ENCODE data around the gene FZR1. TPM values are rescaled to one million over a fixed set of nuclear protein-coding genes. Genes with fewer than 3 reads are reported as not detected.

The FZR1 gene
- total and polyA plus RNA-seq, 9 of the 15 experiments (the other 6 are each of a cell fraction or from before 2014, with no cell fraction given), result 0.18 to 48.0 (median 22.2) TPM

- FAIRE-seq, result no peak
- intact Hi-C loops (cut with micrococcal nuclease), result no loop called here
These were observed 21.3 kb downstream of the FZR1 start for GRCh38 chr19:3527238-3527910.

More at GRCh38 chr19:3527238-3527910, 21.3 kb downstream of the FZR1 start:
- Histone ChIP-seq H3K36me3 (ENCODE audit: control insufficient read depth, insufficient read depth, low read length) (peaks cover 67% of the 10 kb centered on the region; the same call in 1 of the 3 replicates), H3K4me3 (no peak overlapping the region), H3K27ac (ENCODE audit: extremely low read depth, low read depth, low read length) (no peak overlapping the region), H3K9me3 (replicated peaks; ENCODE audit: control insufficient read depth, insufficient read depth, low read depth, low read length) (no peaks in the 10 kb centered on the region), H3K79me2 (ENCODE audit: control insufficient read depth, insufficient read depth, low read length) (peaks cover 14% of the 10 kb centered on the region), H3K4me2 (ENCODE audit: insufficient read depth, low read length) (no peak overlapping the region), H3K27me3 (ENCODE audit: control insufficient read depth in 2 of 2, insufficient read depth in 2 of 2, low read length in 2 of 2) (no peaks in the 10 kb centered on the region), H4K20me1 (replicated peaks; ENCODE audit: control insufficient read depth, insufficient read depth, low read length) (peaks cover 7% of the 10 kb centered on the region; the same call in 1 of the 2 replicates), H3K9me1 (ENCODE audit: control insufficient read depth, insufficient read depth, low read length) (peaks cover 2% of the 10 kb centered on the region), H3K9ac (ENCODE audit: insufficient read depth in 1 of 2, low read depth in 2 of 2, low read length in 2 of 2) (peak overlapping the region in 1 of 2 experiments; percentile 17; a peak in 1 of 4 replicates), H2AFZ (ENCODE audit: low read depth, low read length) (no peak overlapping the region), H3K4me1 (replicated peaks in 1 of 2; ENCODE audit: control insufficient read depth in 2 of 2, insufficient read depth in 2 of 2, low read length in 2 of 2) (peaks cover 0 to 46% of the 10 kb centered on the region in 2 experiments; a peak in 2 of 5 replicates)
- POLR2A ChIA-PET, result interaction anchor here (0.6 to 1.8 kb wide), 6 partner anchors 8 to 106 kb away, joined by 3 to 6 read pairs (median 3); no protein-coding TSS in a partner anchor
- CTCF ChIA-PET (ENCODE audit: low intra/inter-chr PET ratio), result no interaction called here
- ATAC-seq (no peak), DNase-seq (ENCODE audit: extremely low read depth in 1 of 4, low spot score in 3 of 4) (no peak)
- peak; percentile 69 for TF ChIP-seq ZNF121 (CRISPR knock-in tag; conservative IDR thresholded peaks at IDR 0.05)
- TF ChIP-seq, protein P1, sequence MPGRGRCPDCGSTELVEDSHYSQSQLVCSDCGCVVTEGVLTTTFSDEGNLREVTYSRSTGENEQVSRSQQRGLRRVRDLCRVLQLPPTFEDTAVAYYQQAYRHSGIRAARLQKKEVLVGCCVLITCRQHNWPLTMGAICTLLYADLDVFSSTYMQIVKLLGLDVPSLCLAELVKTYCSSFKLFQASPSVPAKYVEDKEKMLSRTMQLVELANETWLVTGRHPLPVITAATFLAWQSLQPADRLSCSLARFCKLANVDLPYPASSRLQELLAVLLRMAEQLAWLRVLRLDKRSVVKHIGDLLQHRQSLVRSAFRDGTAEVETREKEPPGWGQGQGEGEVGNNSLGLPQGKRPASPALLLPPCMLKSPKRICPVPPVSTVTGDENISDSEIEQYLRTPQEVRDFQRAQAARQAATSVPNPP (IDR thresholded peaks at IDR 0.05; ENCODE audit: borderline replicate concordance, insufficient read depth, insufficient read length), result no peak
- TF ChIP-seq, protein P2, sequence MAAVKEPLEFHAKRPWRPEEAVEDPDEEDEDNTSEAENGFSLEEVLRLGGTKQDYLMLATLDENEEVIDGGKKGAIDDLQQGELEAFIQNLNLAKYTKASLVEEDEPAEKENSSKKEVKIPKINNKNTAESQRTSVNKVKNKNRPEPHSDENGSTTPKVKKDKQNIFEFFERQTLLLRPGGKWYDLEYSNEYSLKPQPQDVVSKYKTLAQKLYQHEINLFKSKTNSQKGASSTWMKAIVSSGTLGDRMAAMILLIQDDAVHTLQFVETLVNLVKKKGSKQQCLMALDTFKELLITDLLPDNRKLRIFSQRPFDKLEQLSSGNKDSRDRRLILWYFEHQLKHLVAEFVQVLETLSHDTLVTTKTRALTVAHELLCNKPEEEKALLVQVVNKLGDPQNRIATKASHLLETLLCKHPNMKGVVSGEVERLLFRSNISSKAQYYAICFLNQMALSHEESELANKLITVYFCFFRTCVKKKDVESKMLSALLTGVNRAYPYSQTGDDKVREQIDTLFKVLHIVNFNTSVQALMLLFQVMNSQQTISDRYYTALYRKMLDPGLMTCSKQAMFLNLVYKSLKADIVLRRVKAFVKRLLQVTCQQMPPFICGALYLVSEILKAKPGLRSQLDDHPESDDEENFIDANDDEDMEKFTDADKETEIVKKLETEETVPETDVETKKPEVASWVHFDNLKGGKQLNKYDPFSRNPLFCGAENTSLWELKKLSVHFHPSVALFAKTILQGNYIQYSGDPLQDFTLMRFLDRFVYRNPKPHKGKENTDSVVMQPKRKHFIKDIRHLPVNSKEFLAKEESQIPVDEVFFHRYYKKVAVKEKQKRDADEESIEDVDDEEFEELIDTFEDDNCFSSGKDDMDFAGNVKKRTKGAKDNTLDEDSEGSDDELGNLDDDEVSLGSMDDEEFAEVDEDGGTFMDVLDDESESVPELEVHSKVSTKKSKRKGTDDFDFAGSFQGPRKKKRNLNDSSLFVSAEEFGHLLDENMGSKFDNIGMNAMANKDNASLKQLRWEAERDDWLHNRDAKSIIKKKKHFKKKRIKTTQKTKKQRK (IDR thresholded peaks at IDR 0.05; ENCODE audit: borderline replicate concordance, low read depth, low read length), result no peak
- TF ChIP-seq, protein P3, sequence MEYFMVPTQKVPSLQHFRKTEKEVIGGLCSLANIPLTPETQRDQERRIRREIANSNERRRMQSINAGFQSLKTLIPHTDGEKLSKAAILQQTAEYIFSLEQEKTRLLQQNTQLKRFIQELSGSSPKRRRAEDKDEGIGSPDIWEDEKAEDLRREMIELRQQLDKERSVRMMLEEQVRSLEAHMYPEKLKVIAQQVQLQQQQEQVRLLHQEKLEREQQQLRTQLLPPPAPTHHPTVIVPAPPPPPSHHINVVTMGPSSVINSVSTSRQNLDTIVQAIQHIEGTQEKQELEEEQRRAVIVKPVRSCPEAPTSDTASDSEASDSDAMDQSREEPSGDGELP (CRISPR knock-in tag; IDR thresholded peaks at IDR 0.05; ENCODE audit: borderline replicate concordance), result peak; percentile 30; the same call in 1 of the 2 replicates
- peak; percentile 90 for TF ChIP-seq ZFP36 (IDR thresholded peaks at IDR 0.05; ENCODE audit: low read depth, low read length, partially characterized antibody)
- TF ChIP-seq RBFOX2 (IDR thresholded peaks at IDR 0.05; ENCODE audit: low read depth, low read length), result 0 out of 2 replicates have a peak, but pooled peaks have one; percentile 19
- no peak for TF ChIP-seq HMG20B (CRISPR knock-in tag; IDR thresholded peaks at IDR 0.05)
- BruUV-seq (replicated peaks), result no TSS peak
- in situ Hi-C loops (cut with MboI), result no loop called here
- 94% methylated on average over 17 of the region's 21 CpGs for WGBS (ENCODE audit: insufficient coverage, low coverage, missing lambda C conversion rate)
